ENCODE results near the gene CA11. TPM values are rescaled to one million over a fixed set of nuclear protein-coding genes. Genes with fewer than 3 reads are reported as not detected.

CA11 gene
- total and polyA plus RNA-seq, 9 of the 15 experiments (the other 6 are each of a cell fraction or from before 2014, with no cell fraction given), result 2.9 to 19.9 (median 8.3) TPM

DNA sequence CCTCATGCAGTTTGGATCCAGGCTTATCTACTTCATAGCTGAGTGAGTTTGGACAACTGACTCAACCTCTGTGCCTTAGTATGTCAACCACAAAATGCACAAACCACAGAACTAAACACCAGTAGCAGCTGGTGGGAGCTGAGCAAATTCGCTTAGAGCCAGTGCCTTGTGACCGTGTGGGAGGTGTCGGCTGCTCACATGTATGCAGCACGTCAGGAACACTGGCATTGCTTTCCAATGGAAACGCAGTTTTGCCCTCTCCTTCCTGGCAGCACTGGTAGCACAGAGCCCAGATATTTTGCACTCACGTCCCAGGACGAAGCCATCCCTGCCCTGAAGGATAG is 35.1 kb upstream of the CA11 start (continued):
- TF ChIP-seq, protein P1, sequence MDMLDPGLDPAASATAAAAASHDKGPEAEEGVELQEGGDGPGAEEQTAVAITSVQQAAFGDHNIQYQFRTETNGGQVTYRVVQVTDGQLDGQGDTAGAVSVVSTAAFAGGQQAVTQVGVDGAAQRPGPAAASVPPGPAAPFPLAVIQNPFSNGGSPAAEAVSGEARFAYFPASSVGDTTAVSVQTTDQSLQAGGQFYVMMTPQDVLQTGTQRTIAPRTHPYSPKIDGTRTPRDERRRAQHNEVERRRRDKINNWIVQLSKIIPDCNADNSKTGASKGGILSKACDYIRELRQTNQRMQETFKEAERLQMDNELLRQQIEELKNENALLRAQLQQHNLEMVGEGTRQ (CRISPR knock-in tag; IDR thresholded peaks at IDR 0.05), result no peak
- TF ChIP-seq ELF1 (tag; IDR thresholded peaks at IDR 0.05) (no peak), SETDB1 (IDR thresholded peaks at IDR 0.05; ENCODE audit: low read length) (peak; percentile 48), POLR2B (IDR thresholded peaks at IDR 0.05; ENCODE audit: low read depth, partially characterized antibody) (no peak), TAF15 (IDR thresholded peaks at IDR 0.05; ENCODE audit: low read depth, low read length) (no peak), PHTF2 (CRISPR knock-in tag; IDR thresholded peaks at IDR 0.05) (no peak), MCM5 (IDR thresholded peaks at IDR 0.05; ENCODE audit: low read depth) (no peak), CBFA2T2 (conservative IDR thresholded peaks at IDR 0.05) (peak; percentile 22; the same call in 1 of the 2 replicates), CBFA2T3 (IDR thresholded peaks at IDR 0.05) (peak; percentile 65), CHCHD3 (CRISPR knock-in tag; IDR thresholded peaks at IDR 0.05) (no peak), TARDBP (IDR thresholded peaks at IDR 0.05) (no peak), KLF6 (CRISPR knock-in tag; IDR thresholded peaks at IDR 0.05; ENCODE audit: borderline replicate concordance) (no peak)
- TF ChIP-seq, protein P2, sequence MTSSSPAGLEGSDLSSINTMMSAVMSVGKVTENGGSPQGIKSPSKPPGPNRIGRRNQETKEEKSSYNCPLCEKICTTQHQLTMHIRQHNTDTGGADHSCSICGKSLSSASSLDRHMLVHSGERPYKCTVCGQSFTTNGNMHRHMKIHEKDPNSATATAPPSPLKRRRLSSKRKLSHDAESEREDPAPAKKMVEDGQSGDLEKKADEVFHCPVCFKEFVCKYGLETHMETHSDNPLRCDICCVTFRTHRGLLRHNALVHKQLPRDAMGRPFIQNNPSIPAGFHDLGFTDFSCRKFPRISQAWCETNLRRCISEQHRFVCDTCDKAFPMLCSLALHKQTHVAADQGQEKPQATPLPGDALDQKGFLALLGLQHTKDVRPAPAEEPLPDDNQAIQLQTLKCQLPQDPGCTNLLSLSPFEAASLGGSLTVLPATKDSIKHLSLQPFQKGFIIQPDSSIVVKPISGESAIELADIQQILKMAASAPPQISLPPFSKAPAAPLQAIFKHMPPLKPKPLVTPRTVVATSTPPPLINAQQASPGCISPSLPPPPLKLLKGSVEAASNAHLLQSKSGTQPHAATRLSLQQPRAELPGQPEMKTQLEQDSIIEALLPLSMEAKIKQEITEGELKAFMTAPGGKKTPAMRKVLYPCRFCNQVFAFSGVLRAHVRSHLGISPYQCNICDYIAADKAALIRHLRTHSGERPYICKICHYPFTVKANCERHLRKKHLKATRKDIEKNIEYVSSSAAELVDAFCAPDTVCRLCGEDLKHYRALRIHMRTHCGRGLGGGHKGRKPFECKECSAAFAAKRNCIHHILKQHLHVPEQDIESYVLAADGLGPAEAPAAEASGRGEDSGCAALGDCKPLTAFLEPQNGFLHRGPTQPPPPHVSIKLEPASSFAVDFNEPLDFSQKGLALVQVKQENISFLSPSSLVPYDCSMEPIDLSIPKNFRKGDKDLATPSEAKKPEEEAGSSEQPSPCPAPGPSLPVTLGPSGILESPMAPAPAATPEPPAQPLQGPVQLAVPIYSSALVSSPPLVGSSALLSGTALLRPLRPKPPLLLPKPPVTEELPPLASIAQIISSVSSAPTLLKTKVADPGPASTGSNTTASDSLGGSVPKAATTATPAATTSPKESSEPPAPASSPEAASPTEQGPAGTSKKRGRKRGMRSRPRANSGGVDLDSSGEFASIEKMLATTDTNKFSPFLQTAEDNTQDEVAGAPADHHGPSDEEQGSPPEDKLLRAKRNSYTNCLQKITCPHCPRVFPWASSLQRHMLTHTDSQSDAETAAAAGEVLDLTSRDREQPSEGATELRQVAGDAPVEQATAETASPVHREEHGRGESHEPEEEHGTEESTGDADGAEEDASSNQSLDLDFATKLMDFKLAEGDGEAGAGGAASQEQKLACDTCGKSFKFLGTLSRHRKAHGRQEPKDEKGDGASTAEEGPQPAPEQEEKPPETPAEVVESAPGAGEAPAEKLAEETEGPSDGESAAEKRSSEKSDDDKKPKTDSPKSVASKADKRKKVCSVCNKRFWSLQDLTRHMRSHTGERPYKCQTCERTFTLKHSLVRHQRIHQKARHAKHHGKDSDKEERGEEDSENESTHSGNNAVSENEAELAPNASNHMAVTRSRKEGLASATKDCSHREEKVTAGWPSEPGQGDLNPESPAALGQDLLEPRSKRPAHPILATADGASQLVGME (CRISPR knock-in tag; IDR thresholded peaks at IDR 0.05), result no peak
- TF ChIP-seq, protein P3, sequence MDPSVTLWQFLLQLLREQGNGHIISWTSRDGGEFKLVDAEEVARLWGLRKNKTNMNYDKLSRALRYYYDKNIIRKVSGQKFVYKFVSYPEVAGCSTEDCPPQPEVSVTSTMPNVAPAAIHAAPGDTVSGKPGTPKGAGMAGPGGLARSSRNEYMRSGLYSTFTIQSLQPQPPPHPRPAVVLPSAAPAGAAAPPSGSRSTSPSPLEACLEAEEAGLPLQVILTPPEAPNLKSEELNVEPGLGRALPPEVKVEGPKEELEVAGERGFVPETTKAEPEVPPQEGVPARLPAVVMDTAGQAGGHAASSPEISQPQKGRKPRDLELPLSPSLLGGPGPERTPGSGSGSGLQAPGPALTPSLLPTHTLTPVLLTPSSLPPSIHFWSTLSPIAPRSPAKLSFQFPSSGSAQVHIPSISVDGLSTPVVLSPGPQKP (CRISPR knock-in tag; IDR thresholded peaks at IDR 0.05), result no peak
- TF ChIP-seq, protein P4, sequence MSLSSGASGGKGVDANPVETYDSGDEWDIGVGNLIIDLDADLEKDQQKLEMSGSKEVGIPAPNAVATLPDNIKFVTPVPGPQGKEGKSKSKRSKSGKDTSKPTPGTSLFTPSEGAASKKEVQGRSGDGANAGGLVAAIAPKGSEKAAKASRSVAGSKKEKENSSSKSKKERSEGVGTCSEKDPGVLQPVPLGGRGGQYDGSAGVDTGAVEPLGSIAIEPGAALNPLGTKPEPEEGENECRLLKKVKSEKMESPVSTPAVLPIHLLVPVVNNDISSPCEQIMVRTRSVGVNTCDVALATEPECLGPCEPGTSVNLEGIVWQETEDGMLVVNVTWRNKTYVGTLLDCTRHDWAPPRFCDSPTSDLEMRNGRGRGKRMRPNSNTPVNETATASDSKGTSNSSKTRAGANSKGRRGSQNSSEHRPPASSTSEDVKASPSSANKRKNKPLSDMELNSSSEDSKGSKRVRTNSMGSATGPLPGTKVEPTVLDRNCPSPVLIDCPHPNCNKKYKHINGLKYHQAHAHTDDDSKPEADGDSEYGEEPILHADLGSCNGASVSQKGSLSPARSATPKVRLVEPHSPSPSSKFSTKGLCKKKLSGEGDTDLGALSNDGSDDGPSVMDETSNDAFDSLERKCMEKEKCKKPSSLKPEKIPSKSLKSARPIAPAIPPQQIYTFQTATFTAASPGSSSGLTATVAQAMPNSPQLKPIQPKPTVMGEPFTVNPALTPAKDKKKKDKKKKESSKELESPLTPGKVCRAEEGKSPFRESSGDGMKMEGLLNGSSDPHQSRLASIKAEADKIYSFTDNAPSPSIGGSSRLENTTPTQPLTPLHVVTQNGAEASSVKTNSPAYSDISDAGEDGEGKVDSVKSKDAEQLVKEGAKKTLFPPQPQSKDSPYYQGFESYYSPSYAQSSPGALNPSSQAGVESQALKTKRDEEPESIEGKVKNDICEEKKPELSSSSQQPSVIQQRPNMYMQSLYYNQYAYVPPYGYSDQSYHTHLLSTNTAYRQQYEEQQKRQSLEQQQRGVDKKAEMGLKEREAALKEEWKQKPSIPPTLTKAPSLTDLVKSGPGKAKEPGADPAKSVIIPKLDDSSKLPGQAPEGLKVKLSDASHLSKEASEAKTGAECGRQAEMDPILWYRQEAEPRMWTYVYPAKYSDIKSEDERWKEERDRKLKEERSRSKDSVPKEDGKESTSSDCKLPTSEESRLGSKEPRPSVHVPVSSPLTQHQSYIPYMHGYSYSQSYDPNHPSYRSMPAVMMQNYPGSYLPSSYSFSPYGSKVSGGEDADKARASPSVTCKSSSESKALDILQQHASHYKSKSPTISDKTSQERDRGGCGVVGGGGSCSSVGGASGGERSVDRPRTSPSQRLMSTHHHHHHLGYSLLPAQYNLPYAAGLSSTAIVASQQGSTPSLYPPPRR (CRISPR knock-in tag; IDR thresholded peaks at IDR 0.05; ENCODE audit: borderline replicate concordance), result peak; percentile 87; the same call in 1 of the 2 replicates
- TF ChIP-seq, protein P5, sequence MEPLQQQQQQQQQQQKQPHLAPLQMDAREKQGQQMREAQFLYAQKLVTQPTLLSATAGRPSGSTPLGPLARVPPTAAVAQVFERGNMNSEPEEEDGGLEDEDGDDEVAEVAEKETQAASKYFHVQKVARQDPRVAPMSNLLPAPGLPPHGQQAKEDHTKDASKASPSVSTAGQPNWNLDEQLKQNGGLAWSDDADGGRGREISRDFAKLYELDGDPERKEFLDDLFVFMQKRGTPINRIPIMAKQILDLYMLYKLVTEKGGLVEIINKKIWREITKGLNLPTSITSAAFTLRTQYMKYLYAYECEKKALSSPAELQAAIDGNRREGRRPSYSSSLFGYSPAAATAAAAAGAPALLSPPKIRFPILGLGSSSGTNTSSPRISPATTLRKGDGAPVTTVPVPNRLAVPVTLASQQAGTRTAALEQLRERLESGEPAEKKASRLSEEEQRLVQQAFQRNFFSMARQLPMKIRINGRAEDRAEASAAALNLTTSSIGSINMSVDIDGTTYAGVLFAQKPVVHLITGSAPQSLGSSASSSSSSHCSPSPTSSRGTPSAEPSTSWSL (CRISPR knock-in tag; IDR thresholded peaks at IDR 0.05; ENCODE audit: borderline replicate concordance), result no peak

Data from K562 (cell line).